ENCODE results near the gene SNU13. TPM values are rescaled to one million over a fixed set of nuclear protein-coding genes. Genes with fewer than 3 reads are reported as not detected.

Gene SNU13
- total RNA-seq, 1 donor from 2014 or later = 115 TPM

GRCh38 chr22:41699264-41700107 is 10.8 kb upstream of the SNU13 start, which contains the start of gene MEI1:
TSS of gene MEI1 (plus strand) at chr22:41699503. CDS start at chr22:41699539, 36 bp downstream.
- Mint-ChIP-seq H3K4me3 (no peak within 1 kb of the TSS), H3K27ac (no peak within 1 kb of the TSS), H3K4me1 (peaks cover 15% of the 10 kb centered on the region), H3K36me3 (no peaks in the 10 kb centered on the region), H3K27me3 (ENCODE audit: low read depth) (no peaks in the 10 kb centered on the region), H3K9me3 (no peaks in the 10 kb centered on the region)
- no peak for DNase-seq (ENCODE audit: low spot score in 2 of 2, unreplicated experiment in 2 of 2)
- no peak for TF ChIP-seq CTCF (IDR thresholded peaks at IDR 0.05; ENCODE audit: unreplicated experiment)

GRCh38 chr22:41697126-41697775 is 8.6 kb upstream of the SNU13 start:
- Mint-ChIP-seq H3K27me3 (ENCODE audit: low read depth) (no peaks in the 10 kb centered on the region), H3K27ac (peak overlapping the region; percentile 93), H3K4me1 (peaks cover 13% of the 10 kb centered on the region), H3K4me3 (peak overlapping the region; percentile 62), H3K9me3 (no peaks in the 10 kb centered on the region), H3K36me3 (no peaks in the 10 kb centered on the region)
- DNase-seq (ENCODE audit: low spot score in 2 of 2, unreplicated experiment in 2 of 2) = peak; percentile 95 to 99
- TF ChIP-seq CTCF (IDR thresholded peaks at IDR 0.05; ENCODE audit: unreplicated experiment) = peak; percentile 99

GRCh38 chr22:41696703-41697102 is 8.0 kb upstream of the SNU13 start:
- H3K27me3 Mint-ChIP-seq (ENCODE audit: low read depth) = no peaks in the 10 kb centered on the region
- H3K4me1 Mint-ChIP-seq = peaks cover 13% of the 10 kb centered on the region
- H3K9me3 Mint-ChIP-seq = no peaks in the 10 kb centered on the region
- H3K36me3 Mint-ChIP-seq = no peaks in the 10 kb centered on the region
- H3K27ac Mint-ChIP-seq = peak overlapping the region; percentile 93
- TF ChIP-seq CTCF (IDR thresholded peaks at IDR 0.05; ENCODE audit: unreplicated experiment) = no peak
- H3K4me3 Mint-ChIP-seq = no peak overlapping the region
- DNase-seq (ENCODE audit: low spot score in 2 of 2, unreplicated experiment in 2 of 2) = peak in 1 of 2 experiments; percentile 40

GRCh38 chr22:41695211-41695610 is 6.5 kb upstream of the SNU13 start:
- H3K9me3 Mint-ChIP-seq = no peaks in the 10 kb centered on the region
- H3K36me3 Mint-ChIP-seq = no peaks in the 10 kb centered on the region
- no peaks in the 10 kb centered on the region for H3K27me3 Mint-ChIP-seq (ENCODE audit: low read depth)
- no peak for DNase-seq (ENCODE audit: low spot score in 2 of 2, unreplicated experiment in 2 of 2)
- H3K4me3 Mint-ChIP-seq = no peak overlapping the region
- H3K4me1 Mint-ChIP-seq = peaks cover 13% of the 10 kb centered on the region
- no peak overlapping the region for H3K27ac Mint-ChIP-seq
- no peak for TF ChIP-seq CTCF (IDR thresholded peaks at IDR 0.05; ENCODE audit: unreplicated experiment)

- Mint-ChIP-seq H3K36me3 (no peaks in the 10 kb centered on the region), H3K27me3 (ENCODE audit: low read depth) (no peaks in the 10 kb centered on the region), H3K27ac (peak overlapping the region; percentile 82), H3K9me3 (no peaks in the 10 kb centered on the region), H3K4me3 (peak overlapping the region; percentile 94), H3K4me1 (peaks cover 18% of the 10 kb centered on the region)
- TF ChIP-seq CTCF (IDR thresholded peaks at IDR 0.05; ENCODE audit: unreplicated experiment) = no peak
- DNase-seq (ENCODE audit: low spot score in 2 of 2, unreplicated experiment in 2 of 2) = no peak
These were observed 1.8 kb upstream of the SNU13 start for GRCh38 chr22:41690476-41690875.
